ENCODE data around the gene SDF2L1. TPM values are rescaled to one million over a fixed set of nuclear protein-coding genes. Genes with fewer than 3 reads are reported as not detected.
A peak's percentile ranks its signal among the peaks of the same experiment; 100 is the strongest.
"Not testable (repeated sequence)": the region's sequence is repeated elsewhere in the genome, so short reads cannot be mapped to it uniquely, and the experiment has no call there.

SDF2L1 gene
- total RNA-seq, 2 donors from 2014 or later, result 38.7 to 44.3 TPM

DNA sequence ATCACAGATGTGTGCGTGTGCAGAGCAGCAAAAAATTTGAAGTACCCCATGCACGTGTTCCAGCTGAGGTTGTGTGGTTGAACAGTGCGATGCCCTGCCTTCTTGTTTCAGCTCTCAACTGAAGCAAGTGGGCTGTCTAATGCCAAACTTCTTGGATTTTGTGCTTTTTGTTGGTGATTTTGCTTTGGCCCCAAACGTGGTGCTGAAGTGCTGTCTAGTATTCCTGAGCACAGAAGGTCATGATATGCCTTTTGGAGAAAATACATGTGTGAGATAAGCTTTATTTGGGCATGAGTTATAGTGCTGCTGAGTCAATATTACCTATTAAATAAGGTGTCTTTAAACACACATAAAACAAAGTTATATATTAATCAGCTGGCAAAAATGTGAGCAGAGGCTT, 26.4 kb upstream of the SDF2L1 start:
- ATAC-seq, result no peak
- no peak for DNase-seq
- intact Hi-C loops (cut with DNase I), result no loop called here

DNA sequence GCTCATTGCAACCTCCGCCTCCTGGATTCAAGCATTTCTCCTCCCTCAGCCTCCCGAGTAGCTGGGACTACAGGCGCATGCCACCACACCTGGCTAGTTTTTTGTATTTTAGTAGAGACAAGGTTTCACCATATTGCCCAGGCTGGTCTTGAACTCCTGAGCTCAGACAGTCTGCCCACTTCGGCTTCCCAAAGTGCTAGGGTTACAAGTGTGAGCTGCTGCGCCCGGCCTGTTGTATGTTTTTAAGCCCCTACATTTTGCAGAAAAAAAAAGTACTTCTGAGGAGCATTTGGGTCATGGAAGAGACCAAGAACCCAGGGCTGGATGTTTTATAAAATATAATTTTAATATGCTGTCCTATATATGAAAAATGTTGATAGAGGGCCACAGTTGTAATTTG, 24.8 kb upstream of the SDF2L1 start:
- ATAC-seq; intact Hi-C loops (cut with DNase I); DNase-seq: not testable (repeated sequence)

DNA sequence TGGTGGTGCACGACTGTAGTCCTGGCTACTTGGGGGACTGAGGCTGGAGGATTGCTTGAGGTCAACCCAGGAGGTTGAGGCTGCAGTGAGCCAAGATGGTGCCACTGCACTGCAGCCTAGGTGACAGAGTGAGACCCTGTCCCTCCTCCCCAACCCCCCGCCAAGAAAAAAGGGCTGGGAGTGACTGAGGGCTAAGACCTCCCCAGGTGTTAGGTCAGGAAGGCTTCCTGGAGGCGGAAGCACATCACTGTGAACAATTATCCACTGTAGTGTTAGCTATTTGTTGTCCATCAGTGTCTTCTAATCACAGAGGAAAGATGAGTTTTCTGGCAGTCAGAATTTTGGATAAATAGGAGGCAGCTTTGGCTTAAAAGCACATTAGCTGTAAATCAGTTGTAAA, 21.1 kb upstream of the SDF2L1 start:
- no peak for ATAC-seq

DNA sequence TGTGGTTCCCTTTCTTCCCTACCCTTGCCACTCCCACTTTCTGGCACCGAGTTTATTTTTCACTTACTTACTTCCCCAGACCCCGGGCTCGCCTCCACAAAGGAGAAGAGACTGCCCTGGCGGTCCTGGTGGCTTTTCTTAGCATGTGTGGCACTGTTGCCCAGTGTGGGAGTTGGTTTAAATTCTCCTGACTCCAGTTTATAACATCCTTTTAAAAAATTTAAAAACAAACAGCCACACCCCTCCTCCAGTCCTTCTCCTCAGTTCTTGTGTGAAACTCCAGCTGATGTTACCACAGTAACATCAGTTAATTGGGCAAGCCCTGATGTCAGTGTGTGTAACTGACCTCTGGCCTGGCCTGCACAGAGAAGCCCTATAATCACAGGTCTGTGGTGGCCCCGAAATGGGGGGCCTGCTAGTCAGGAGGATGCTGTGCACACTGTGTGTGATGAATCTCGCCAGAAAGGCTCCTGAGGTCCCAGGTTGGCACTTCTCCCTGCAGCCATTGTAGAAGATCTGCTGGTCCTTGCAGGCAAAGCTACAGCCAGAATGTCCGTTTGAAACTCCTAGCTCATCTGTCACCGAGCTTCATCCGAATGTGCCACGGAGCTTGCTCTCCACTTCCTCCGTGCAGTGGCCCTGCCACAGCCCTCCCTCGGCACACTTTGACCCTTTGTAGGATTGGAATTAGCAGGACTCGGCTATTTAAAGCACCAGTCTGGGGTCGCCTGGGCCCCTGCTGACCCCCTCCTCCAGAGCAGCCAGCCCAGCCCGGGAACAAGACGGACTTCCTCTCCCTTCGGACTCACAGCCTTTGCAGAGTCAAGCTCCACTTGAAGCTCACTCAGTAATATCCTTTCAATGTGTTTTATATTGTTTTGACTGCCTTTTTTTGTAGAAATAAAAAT, 19.8 kb upstream of the SDF2L1 start:
- DNase-seq (no peak), ATAC-seq (no peak)
- intact Hi-C loops (cut with DNase I), result no loop called here

More for the DNA sequence above, 21.1 kb upstream of the SDF2L1 start:
- no peak for DNase-seq
- intact Hi-C loops (cut with DNase I), result no loop called here

DNA sequence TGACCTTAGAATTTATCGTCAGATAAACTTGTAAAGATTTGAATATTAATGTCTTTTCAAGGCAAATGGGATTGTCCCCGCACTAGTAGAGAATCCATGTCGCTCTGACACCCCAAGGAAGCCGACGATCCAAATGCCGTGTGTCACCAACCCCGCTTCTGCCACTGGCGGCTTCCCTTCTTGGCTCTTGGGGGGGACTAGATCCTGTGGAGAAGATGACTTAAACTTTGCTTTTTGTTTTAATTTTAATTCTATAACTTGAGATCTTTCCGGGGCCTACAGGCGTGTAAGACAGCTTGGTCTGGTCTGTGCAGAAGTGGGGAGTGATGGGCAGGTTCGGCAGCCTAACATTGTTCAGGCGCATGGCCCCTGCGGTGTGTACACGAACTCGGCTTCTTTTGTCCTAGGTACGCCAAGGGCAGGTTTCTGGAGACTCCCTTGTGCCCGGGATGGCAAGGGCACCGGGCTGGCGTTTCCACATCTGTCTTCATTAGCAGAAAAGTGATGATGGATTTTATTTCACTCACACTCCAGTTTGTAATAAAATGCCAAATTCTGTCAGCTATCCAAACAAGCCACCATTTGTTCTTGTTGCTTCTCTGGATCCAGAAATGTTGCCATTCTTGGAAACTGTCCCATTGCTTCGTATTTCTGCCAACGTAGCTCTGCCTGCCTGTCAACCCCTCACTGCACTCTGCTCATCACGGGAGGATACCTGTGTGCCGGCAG, 19.0 kb upstream of the SDF2L1 start:
- ATAC-seq (no peak), DNase-seq (no peak)
- intact Hi-C loops (cut with DNase I), result no loop called here

DNA sequence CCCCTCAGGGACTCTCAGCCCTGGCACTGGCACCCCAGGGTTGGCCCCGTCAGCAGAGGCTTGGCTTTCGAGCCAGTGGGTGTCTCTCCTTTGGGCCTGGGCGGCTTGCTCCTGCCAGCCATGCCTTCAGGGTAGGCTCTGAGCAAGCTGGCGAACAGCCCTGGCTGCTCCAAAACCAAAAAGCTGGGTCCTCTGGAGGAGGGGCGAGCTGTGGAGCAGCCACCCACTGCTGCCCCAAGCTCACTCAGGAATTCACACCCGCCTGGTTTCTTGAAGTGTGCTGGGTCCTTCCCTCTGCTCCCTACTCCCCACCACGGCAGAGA, 18.5 kb upstream of the SDF2L1 start:
- DNase-seq (no peak), ATAC-seq (peak in 1 of 2 donors; percentile 5)
- intact Hi-C loops (cut with DNase I), result no loop called here

DNA sequence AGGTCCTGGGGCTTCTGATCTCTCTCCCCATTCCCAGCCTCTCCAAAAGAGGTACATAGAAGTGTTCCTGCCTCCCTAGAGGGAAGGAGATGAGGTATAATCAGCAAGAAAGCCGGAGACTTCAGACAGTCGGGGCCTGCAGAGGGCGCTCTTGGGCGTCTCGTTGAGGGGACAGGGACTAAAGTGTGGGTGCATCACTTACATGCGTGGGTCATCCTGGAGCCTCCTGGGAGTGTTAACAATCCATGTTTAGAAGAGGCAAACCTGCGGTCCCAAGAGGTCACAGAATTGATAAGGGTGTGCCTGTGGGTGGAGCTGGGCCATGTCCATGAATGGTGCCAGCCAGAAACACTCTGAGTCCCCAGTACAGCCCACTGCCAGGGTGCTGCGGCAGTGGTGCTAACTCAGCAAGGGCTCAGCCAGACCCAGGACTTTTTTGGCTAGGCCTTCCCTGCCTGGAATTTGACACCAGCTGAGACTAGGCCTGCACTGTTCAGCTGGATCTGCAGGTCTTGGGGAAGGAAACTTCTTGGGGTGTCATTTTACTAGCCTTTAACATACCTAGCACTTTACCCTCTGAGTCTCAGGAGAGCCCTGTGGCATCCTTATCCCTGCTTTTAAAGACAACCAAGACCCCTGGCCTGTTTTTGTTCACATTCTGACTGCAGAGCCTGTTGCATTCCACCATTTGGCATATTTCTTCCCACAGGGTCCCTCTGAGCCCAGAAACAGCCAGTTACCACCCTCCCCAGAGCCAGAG, 17.8 kb upstream of the SDF2L1 start:
- ATAC-seq (peak; percentile 30 to 65), DNase-seq (no peak)
- intact Hi-C loops (cut with DNase I), result no loop called here

DNA sequence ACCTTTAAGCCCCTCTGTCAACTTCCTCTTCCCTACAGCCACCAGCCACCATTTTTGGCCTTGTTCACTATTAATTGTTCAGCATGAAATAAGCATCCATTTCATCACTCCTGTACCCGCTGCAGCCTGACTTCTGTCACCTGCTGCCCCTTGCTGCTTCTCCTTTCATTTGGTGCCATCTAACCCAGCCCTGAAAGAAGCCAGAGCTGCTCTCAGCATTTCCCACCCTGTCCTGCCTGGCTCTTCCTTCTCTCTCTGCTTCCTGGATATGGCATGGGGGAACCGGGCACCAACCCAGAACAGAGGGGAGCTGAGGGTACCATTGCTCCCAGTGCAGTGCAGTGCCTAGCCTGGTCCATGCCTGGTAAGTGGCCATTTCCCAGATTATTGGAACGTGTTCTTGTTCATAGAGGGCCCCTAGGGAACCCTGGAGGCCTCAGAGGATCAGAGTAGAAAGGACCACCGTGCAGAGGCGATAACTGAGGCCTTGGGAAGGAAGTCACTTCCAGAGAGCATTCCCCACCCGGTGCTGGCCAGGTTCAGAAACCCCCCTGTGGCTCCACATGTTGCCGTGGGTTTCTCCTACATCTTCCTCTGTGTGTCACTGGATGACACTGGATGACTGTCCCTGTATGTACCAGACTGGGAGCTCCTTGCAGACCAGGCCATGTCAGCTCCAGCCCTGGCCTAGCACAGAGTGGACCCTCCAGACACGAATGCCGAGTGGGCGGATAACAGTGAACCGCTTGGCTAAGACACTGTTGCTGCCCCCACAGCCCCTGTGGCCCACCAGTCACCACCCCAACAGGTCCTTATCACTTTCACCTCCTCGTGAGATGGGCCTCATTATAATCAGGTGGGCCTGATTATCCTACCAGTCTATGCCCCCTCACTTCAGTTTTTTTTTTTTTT, 17.0 kb upstream of the SDF2L1 start:
- no peak for DNase-seq
- no peak for ATAC-seq
- intact Hi-C loops (cut with DNase I), result loop anchor here in 1 of 2 donors (5.0 kb wide), 1 partner anchor 33 kb away; no protein-coding TSS in a partner anchor

DNA sequence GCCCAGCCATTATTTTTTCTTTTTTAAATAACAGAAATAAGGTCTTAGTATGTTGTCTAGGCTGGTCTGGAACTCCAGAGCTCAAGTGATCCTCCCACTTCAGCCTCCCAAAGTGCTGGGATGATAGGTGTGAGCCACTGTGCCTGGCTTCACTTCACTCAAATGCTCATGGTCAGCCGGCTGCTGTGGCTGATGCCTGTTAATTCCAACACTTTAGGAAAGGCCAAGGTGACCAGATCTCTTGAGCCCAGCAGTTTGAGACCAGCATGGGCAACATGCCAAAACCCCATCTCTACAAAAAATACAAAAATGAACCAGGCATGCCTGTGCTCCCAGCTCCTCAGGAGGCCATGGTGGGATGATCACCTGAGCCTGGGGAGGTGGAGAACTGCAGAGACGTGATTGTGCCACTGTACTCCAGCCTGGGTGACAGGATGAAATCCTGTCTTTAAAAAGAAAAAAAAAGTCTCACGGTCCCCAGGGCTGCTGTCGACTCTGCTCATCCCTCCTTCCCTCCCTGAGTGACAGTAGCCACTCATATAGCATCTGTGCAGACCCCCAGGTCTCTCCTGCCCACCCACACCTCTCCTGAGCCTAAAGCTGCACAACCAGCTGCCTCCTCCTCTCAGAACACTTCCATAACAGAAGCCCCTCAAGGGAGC, 15.9 kb upstream of the SDF2L1 start:
- intact Hi-C loops (cut with DNase I), result loop anchor here in 1 of 2 donors (5.0 kb wide), 1 partner anchor 34 kb away; no protein-coding TSS in a partner anchor
- ATAC-seq, result no peak
- DNase-seq, result no peak

DNA sequence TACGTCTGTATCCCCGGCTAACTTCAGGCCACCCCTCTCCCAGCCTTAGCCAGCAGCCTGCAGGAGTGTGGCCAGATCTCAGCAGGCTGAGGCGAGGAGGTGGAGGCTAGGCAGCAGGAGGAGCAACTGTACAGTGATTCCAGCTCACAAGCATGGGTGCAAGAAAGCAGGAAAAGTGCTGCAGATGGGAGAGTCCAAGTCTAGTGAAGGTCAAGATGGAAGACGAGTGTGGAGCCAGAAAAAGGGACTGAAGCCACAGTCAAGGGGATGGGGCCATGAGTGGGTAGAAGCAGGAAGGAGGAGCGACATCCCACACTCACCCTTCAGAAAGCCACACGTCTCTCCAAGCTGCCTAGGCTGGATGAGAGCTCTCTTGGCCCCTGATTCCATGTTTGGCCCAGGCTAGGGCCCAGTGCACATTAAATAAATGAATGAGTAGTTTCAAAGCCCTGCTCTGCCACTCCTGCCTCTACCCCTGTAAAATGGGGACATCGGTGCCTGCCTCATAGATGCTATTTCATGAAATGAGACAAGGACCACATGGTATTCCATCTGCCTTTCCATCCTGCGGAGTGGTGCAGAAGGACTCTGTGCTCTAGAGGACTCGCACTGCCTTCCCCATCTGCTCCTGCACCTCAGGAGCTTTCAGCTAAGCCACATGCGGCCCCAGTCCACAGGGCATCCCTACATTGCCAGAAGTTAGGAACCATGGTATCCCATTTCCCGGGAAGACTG, 15.2 kb upstream of the SDF2L1 start:
- DNase-seq (no peak), ATAC-seq (no peak)
- intact Hi-C loops (cut with DNase I), result loop anchor here in 1 of 2 donors (5.0 kb wide), 1 partner anchor 35 kb away; no protein-coding TSS in a partner anchor

DNA sequence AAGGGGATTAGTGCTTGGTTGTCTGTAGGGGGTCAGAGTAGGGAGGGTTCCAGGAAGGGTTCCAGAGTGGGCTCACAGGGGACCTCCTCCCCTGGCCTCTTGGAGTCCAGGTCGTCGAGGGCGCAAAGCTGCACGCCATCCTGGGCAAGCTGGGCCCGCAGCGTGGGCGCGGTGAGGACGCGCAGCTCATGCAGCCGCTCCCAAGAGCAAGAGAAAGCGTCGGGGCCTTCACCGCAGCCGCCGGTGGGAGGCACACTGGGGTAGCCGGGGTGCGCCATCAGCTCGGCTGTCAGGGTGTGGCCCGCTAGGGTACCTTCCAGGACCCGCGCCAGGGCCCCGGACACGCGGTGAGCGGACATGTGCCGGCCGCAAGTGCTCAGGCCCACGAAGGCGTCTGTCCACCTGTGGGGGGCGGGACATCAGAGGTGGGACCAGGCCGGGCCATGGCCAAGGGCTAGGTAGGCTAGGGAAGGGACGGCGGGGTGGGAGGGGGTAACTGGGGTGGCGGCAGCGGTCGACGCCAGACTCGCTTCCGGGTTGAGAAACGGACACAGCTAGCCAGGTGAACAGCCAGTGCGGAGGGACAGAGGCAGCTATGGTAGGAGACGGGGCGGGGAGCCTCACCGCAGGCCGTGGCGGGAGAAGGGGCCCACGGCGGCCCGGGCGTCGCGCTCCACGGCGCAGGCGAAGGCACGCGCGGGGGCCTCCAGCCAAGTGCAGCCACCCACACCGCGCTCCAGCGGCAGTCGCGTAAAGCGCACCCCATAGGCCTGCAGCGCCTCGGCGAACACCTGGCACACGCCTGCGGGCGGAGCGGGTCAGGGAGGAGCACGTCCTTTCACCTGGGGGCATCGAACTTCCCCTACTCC, 13.5 kb upstream of the SDF2L1 start:
- intact Hi-C loops (cut with DNase I), result loop anchor here in 1 of 2 donors (5.0 kb wide), 1 partner anchor 36 kb away; no protein-coding TSS in a partner anchor
- no peak for DNase-seq
- ATAC-seq, result peak in 1 of 2 donors; percentile 1

DNA sequence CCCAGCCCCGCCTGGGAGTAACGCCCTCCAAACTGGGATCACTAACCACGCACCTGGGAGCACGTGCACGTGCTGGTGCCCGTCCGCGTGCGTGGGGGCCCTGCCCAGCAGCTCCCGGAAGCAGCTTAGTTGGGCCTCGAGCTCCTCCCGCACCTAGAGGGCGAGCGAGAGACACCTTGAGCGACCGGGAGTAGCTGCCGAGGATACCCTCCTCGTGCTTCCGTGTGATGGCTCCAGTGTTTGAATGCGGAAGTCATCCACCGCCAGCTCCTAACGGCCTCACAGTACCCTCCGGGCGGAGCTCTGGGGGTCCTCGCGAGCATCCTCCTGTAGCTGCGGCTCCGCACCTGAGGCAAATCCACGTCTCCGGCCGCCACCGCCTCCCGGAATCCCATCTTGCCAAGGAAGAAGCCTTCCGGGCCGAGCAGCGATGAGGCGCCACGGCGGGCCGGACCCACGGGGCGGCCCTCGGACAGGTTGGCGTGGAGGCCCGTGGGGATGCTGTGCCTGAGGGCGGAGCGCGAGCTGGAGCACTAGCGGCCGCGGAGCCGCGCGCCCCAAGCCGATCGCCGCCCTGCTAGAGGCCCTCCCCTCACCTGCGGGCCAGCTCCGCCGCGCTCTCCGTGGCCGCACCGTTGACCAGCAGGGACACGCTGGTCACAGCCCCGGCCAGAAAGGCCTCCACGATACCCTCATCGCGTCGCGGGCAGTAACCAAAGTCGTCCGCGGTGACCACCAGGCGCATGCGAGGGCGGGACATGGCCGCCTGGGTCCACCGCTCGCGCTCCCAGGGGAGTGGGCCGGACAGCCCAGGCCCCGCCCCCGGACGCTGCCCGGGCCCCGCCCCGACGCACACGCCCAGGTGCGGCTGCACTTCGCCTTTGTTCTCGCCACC, 12.6 kb upstream of the SDF2L1 start, which contains the start of gene YDJC:
Gene YDJC, minus strand, starts transcription at position 768 of the 895 bp plus-strand sequence. Its CDS starts 8 bp downstream, at position 760.
- intact Hi-C loops (cut with DNase I), result loop anchor here in 1 of 2 donors (5.0 kb wide), 2 partner anchors 37 to 52 kb away; no protein-coding TSS in a partner anchor
- peak; percentile 94 for DNase-seq
- peak; percentile 97 for ATAC-seq

DNA sequence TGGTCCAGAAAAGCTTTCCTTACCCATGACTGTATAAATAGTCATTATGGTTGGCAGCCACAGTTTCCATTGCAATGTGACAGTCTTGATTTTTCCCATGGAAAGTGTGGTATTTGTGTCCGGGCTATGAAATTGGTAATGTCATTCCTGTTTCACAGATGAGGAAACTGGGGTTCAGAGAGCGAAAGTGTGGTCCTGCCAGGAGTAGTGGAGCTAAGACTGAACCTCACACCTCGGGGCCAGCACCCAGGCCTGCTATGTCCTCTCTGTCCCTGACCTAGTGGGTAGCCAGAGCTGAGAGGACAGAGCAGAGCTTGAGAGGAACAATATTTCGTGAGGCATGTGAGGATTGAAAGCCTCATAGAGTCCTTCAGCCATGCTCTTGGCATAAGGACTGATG, 11.1 kb upstream of the SDF2L1 start:
- ATAC-seq (no peak), DNase-seq (no peak)
- intact Hi-C loops (cut with DNase I), result loop anchor here in 1 of 2 donors (5.0 kb wide), 1 partner anchor 54 kb away; no protein-coding TSS in a partner anchor

DNA sequence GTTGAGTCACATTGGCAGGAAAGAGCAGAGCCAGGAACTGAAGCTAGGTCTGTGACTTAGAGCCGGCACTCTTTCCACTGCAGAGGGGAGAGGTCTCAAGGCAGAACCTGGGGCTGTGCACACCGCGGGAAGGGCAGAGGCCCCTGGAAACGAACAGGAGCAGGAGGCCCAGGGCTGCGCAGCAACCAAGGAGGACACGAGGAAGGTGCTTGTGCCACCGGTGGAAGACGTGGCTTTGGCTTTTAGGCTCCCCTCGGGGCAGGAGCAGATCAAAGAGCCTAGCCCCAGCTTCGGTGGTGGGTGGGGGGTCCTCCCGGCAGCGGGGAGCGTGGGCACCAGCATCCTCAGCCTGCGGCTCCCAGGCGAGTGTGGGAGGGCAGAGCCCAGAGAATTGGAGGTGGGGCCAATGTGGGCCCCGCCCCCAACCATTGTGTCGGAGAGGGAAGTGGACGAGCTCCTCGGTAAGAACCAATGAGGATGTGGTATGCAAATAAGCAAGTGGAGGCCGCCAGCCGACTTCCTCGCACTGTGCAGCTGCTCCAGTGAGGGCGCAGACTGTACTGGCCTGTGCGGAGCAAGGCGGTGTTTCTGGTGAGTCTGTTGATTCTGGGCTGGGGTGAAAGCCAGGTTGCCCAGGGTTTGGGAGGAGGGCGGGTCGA, 9.7 kb upstream of the SDF2L1 start, which contains the start of gene CCDC116:
Gene CCDC116, plus strand, starts transcription at position 524 of the 659 bp plus-strand sequence. CDS start 422 bp downstream, outside the sequence.
- intact Hi-C loops (cut with DNase I), result loop anchor here in 1 of 2 donors (5.0 kb wide), 1 partner anchor 55 kb away; no protein-coding TSS in a partner anchor
- ATAC-seq (no peak), DNase-seq (no peak)

Data from left cardiac atrium (tissue), 4 donors.